GDM1 (cell line): ENCODE measurements around the gene DMD.

Experiments used
- DNase-seq: peaks from one replicate; lab custom pipeline; 2025; lab: John Stamatoyannopoulos, UW

DMD gene

GRCh38 chrX:31287861-31288260 is 1923.5 kb downstream of the DMD start:
- DNase-seq: no peak

DNA sequence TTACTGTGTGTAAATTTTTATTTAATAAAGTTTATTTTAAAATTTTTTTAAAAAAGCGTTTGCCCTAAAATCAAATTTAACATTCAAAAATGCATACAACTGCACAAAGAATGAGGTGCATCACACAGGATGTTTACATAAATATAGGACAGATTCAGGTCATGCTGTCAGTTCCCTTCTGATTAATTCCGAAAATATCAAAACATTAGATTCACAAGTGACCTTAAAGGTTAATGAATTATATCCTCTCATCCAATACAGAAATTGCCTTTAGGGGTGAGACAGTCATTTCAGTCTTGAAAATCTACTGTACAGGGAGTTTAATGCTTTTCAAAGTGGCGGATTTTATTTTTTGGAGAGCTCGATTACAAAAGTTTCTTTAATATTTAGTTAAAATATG is 1930.8 kb downstream of the DMD start:
- no peak for DNase-seq

DNA sequence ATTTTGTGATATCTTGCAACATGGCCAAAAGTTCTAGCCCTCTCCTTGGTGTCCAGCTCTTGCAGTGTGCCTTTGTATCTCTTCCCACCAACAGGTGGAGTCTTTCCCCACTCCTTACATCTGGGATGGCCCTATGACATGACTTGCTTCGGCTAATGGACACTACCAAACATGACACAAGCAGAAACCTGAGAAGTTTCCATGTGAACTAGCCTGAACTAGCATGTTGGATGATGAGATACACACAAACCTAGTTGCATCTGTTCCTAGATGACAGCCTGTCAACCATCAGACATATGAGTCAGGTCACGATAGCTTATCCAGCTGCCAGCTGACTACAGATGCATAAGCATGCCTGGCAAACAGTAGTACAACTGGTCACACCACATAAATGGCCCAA is 1932.0 kb downstream of the DMD start:
- no peak for DNase-seq

- no peak for DNase-seq
These were observed 1938.9 kb downstream of the DMD start for GRCh38 chrX:31272472-31272775.

DNA sequence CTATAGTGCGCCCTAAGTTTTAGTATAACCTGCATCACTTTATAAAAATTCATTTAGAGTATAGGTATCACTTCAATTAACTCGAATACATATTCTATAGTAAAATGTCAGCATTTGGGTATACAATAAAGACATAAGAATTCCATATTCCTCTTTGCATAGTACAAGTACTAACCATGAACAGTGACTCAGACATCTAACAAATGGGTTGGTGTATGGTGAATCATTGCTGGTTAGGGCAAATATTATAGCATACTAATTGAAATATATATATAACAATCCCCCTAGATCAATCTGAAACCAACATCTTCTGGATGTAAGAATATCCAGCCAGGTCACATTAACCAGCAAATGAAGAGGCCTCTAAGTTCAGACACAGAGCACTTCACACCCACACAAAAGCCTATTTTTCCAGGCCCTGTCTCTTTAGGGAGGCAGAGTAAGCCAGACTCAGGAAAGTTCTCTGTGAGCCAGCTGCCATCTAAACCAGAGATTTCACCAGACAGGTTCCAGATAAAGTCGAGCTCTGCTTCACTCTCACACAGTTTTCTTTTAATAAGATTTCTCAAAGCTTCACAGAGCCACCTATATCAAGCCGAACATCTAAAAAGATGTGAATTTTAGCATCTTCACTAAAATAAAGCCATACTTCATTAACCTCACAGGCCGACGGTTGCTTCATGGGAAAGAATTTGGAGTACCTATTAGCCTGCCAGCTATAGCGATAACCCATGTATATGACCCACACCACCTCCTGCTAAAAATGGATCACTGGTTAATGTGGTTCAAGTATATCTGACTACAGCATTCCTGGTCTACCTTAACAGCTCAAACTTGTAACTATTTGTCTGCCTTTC is 1939.5 kb downstream of the DMD start:
- DNase-seq: no peak

DNA sequence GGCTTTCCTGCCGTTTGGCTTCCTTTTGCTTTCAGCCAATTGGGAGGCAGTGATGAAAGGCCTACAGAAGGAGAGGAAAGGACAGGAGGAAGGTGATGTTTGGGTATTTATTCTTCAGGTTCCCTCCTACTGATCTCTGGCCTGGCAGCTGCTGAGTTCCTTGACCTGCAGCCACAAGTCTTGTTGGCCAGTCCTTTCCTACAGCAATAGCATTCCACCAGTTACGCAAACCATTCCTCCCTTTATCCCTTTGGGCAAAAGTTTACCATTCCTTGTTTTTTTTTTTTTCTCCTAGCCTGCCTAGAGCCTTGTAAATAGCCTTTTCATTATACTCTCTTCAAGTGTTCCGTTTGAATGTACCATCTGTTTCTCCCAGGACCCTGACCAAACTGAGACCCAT is 1941.4 kb downstream of the DMD start:
- no peak for DNase-seq

DNA sequence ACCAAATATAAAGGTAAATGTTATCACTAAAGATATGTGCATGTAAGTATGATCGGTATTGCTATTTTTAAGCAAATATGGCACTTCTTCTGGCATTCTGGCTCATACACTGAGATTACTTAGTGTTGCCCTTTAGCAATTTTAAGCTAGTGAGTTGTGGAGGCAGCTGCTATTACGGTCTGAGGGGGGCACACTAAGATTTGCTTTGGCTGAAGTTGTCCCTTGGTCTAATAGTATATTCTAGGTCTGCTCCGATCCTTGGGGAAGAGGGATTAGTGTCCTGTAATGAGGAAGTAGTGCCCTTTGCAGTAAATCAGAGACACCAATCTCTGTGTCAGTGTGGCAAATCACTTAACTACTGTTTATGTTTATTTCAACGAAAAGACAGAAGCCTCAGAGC is 1943.0 kb downstream of the DMD start:
- no peak for DNase-seq

GRCh38 chrX:31266203-31267076 is 1944.9 kb downstream of the DMD start:
- DNase-seq: no peak

DNA sequence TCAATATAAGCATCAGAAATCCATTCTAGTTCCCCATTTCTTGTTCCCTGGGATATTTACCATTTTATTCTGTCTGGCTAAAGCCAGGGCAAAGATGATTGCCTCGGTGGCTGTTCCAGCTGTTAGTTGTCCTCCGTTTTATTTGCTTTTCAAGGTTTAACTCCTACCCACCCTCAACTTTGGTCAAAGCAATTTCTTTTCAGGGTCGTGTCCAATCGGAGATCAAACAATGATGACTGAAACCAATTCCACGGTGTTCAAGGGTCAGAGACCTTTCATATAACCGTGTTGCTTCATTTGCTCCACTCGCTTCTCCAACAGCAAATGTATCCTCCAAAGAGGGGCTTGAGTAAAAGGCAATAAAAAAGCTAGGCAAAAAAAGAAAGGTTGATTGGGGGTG is 1946.0 kb downstream of the DMD start:
- DNase-seq: no peak

DNA sequence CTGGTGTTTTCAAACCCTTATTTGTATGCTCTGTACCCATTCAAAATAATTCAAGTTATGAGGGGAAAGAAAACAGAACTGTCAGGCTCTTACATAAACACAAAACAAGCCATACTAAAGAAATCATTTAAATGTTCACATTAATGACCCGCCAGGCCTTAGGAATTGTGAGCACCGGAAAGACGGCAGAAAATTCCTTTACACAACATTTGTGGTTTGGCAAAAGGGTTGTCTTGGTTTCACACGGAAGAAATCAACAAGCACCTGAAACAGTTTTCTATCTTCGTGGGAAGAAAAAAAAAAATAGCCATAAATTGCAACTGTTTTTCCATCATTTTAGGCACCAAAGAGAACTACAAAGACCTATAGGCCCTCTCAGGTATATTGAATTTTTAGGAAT is 1951.0 kb downstream of the DMD start:
- DNase-seq: no peak

GRCh38 chrX:31258166-31258565 is 1953.2 kb downstream of the DMD start:
- DNase-seq: no peak

DNA sequence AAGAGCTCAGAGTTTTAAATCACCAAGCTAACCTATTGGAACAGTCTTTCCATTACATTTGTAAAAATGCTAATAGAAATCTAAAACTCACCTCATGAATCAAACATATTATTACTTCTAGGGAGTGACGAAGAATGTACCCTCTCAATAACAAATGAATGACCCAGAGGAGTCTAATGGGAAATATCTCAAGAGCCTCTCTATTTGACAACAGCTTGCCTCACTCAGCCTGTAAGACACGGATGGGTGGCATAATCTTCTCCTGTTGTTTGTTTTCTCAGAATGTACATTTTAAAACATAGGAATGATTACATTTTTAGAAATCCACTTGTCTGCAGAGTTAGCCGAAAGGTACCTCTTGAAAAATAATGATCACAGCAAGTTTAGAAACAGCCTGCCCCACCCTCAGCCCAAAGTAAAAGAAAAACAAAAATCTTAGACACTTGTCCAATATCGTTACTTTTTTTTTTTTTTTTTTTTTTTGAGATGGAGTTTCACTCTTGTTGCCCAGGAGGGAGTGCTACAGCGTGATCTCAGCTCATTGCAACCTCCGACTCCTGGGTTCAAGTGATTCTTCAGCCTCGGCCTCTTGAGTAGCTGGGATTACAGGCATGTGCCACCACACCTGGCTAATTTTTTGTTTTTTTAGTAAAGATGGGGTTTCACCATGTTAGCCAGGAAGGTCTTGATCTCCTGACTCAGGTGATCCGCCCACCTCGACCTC is 1955.9 kb downstream of the DMD start:
- no peak for DNase-seq

DNA sequence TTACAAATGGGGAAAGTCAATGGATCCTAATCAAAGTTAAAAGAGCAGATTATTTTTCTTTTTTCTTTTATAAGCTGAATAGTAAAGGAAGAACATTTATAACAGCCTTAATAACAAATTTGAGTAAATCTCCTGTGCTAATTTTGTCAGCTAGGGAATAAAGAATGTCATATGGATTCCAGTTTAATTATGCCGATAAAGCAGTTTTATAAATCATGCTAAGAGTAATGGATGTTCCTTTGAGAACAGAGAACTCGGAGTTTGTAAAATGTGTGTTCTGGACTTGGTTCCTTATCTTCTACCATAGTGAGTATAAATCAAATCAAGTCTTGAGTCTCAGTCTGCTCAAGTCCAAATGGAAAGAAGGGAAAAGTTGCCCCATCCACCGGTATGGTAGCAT is 1959.2 kb downstream of the DMD start:
- no peak for DNase-seq

DNA sequence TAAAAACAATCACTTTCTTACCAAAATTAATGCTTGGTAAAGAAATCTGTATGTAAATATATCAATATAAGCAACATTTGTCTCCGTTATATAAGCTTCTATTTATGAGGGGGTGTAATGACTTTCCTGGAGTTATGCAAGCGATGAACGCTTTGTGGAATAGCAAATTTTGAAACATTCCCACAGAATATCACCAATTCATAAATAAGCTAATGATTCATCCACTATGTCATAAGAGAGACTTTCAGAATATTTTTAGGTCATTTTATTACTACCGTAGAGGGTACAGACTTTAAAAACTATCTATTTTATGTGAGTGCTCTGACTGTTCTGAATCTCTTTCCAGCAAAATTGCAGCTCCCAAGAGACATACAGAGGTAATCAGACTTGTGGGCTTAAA is 1960.0 kb downstream of the DMD start:
- no peak for DNase-seq

DNA sequence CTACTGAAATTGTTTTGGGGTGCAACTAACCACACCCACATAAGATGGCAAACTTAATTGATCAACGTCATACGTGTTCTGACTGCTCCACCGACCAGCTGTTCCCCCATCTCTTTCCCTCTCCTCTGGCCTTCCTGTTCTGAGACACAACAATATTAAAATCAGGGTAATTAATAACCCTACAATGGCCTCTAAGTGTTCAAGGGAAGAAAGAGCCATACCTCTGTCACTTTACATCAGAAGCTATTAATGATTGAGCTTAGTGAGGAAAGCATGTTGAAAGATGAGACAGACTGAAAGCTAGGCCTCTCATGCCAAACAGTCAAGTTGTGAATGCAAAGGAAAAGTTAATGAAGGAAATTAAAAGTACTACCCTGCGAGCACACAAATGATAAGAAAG is 1965.6 kb downstream of the DMD start:
- DNase-seq: no peak

DNA sequence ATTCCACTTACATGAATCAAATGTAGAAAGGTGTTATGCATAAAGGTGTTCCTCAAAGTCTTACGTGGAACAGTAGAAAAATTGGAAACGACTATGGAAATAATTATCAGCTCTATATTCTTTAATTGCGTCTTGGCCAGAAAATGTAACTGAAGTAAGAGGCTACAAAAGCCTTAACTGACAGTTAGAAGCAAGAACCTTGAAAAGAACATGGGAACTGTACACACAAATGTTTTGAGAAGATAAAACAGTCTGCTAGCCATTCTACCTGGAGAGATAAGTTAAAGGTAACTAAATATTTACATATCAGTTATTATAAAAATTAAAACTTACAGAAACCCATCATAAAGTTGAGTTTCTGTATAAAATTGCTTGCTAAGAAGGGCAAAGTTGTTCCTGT is 1967.5 kb downstream of the DMD start:
- no peak for DNase-seq

DNA sequence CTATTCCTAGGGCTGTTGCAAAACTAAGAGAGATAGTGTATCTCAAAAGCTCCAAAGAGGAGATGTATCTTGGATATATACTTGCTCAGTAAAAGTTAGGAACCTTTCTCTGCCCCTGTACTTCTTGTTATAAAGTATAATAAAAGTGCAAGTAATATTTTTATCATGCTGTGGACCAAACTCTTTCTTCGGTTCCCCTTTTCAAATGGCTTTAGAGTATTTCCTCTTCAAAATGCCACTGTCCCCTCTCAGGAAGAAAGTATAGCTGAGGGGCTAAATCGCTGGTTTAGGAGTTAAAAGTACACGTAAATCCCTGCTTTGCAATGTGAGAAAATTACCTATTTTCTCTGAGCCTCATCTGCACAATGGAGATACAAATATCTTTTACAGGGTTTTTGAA is 1970.4 kb downstream of the DMD start:
- no peak for DNase-seq

- no peak for DNase-seq
These were observed 1974.2 kb downstream of the DMD start for GRCh38 chrX:31237189-31237588.

DNA sequence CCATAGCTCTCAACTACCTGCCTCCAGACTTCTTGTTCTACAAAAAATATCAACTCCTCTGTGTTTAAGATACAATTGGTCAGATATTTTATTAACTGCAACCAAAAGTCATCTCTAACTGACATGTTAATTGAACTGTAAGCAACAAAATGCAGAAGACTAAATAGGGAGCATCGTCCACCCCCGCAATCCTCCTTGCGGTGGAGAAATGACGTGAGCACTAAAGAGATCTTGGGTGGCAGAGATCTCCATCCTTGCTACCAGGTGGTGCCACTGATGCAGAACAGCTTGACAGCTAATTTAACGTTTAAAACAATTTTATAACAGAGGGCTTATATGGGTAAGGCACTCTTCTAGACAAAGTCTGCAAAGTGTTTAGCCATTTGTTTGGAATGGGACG is 1975.1 kb downstream of the DMD start:
- no peak for DNase-seq

DNA sequence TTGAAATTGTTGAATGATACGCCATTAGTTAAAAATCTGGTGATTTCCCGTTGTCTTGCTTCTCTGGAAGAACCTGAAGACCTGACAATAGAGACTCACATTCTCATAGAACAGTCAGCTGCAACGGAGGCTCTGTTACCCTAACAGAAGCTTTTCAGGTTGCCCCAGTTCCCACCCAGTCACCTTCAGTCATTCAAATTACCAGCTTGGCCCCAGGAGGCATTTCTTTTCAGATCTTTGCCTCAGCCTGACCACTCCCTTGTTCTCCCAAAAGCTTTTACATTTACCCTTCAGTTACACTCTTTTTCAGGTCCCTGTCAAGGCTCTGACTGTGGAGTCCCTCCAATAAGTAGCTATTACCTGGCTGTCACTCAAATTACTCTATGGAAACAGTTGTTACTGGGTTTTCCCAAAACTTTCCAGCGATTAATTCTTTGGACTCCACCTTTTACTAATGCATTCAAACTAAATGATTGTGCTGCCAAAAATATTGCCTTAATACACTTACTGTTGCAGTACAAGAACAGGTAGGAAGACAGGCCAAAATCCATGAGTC is 1977.3 kb downstream of the DMD start:
- no peak for DNase-seq

DNA sequence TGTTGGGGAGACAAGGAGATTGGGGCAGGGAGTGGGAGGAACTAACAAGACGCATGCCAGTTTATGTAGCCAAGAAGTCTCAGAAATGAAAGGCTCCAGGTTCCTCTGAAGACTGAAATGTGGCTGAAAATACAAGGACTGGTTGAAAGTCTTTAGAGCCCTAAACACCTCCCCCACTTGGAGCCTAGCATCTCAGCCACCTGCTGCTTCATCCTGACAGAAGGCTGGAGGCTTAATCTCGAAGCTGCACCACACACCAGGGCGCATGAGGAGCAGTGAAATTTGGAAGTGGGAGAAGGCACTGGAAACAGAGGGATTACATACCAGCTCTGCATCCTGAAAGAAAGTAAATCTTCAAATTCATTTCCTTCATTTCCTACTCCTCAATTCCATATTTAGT is 1978.8 kb downstream of the DMD start:
- no peak for DNase-seq

DNA sequence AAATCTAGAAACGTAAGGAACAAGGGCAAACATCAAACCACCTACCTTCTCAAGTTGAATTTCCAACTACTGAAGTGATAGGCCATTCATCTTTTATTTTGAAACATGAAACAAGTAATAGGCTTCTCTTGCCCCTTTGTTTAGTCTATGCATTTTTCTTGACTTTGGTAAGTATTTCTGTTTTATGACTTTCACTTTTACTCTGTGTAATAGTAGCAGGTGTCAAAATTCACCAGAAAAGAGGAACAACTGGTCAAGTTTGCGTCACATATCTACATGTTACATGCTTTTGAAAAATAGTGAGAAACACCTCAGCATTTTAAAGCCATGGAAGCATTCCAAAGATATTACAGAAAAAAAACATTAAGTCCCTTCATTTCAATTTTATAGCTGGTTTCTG is 1982.4 kb downstream of the DMD start:
- DNase-seq: no peak

DNA sequence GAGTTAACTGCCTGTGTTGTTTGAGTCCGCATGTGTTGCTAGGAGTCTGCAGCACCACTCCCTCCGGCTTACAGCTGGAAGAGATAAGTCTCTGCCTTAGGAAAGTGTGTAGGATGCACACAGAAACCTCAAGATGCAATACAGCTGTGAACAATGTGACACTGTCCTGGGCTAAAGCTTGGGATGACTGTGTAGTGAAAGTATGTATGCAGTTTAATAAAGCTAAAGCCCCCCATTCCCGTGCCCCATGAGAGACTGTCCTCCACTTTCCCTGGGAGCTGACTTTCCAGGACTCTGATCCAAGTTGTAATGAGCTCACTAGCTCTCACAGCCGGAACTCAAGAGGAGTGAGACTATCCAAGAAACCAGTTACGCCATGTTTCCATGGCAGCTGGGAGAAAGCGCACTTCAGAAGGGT is 1982.9 kb downstream of the DMD start:
- DNase-seq: no peak
